ENCODE data around the gene PPFIBP1.

The PPFIBP1 gene

DNA sequence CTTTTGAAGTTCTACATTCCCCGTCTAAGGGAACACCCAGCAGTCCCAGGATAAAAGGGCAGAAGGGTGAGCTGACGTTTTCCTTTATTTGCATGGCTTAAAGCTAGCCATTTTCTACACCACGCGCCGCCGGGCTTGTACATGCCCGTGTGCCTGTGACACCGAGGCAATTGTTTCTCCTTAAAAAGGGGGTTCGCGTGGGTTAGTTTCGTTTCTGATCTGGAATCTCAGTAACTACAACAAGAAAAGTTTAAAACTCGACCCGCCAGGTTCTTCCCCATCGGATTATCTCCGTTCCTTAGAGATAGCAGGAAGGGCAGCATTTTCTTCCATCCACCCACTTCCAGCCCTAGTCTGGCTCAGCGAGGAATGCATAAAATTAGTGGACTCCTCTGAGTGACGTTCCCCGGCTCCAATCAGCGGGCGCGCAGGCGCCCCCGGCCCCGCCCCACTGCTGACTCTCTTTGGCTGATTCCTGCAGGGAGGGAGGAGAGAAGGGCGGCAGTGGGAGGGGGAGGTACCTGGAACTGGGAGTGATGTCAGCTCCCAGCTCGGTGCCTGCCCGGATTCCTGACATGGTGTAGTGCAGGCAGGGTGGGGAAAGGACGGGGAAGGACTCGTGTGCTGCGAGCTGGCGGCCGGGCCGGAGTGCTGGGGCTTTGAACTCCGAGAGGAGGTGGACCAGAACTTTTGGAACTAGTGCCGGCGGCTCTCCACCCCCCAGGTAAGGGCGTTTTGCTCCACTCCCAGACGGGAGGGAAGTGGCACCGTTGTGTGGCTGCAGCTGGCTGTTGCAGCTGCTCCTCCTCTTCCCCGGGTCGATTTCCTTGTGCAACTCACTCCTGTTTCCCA lies at the start of gene PPFIBP1:
Gene PPFIBP1 (plus strand): TSS at position 565 of the 852 bp plus-strand sequence. CDS start 109,191 bp downstream, outside the sequence.
- DNase-seq (ENCODE audit: low read depth): peak; percentile 96

DNA sequence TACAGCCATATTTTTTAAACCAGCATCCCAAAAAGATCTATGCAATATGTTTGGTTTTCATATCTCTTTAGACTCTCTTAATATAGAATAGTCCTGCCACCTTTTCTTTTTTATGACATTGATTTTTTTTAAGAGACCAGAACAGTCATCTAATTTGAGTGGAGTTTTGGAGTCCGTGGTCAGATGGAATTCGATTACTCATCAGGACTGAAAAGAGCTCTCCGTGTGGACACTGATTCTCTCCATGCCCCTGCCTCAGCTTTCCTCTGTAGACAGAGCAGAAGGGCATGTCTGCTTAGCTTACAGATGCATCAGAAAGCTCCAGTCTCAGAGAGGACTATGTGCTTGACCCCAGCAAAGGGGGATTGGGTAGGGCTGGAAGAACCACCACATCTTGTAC lies 49.7 kb upstream of the PPFIBP1 start:
- DNase-seq (ENCODE audit: low read depth): no peak

DNA sequence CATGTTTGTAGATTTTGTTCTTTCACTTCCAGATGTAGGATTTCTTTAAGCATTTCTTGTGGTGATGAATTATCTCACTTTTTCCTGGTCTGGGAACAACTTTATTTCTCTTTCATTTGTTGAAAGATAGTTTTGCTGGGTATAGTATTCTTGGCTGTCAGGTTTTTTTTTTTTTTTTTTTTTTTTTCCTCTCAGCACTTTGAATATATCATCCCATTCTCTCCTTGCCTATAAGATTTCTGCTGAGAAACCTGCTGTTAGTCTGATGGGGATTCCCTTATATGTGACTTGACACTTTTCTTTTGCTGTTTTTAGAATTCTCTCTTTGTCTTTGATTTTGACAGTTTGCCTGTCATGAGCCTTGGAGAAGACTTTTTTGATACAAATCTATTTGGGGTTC lies 47.0 kb upstream of the PPFIBP1 start:
- no peak for DNase-seq (ENCODE audit: low read depth)

GRCh38 chr12:27478949-27479348 lies 45.1 kb upstream of the PPFIBP1 start:
- no peak for DNase-seq (ENCODE audit: low read depth)

DNA sequence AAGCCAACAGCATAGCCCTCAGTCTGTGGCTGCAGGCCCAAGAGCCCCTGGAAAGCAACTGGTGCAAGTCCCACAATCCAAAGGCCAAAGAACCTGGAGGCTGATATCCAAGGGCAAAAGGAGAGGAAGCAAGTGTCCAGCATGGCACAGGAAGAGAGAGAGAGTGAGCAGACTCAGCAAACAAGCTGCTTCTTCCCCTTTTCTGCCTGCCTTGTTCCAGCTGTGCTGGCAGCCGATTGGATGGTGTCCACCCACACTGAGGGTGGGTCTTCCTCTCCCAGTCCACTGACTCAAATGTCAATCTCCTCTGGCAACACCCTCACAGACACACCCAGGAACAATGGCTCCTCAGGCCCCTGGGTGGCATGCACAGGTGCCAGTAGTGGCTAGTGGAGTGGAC lies 44.0 kb upstream of the PPFIBP1 start:
- no peak for DNase-seq (ENCODE audit: low read depth)

DNA sequence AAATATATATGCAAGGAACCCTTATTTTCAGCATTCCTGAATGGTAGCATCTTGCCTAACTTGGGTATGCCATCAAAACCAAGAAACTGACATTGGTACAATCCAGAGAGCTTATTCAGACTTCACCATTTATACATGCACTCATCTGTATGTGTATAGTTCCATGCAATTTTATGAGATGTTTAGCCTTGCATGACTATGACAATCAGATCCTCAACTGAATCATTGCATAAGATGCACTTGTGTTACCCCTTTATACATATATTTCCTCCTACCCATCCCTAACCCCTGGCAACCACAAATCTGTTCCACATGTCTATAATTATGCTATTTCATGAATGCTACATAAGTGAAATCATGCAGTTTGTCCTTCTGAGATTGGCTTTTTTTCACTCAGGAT lies 37.0 kb upstream of the PPFIBP1 start:
- DNase-seq (ENCODE audit: low read depth): no peak

- no peak for DNase-seq (ENCODE audit: low read depth)
Observed at GRCh38 chr12:27488479-27488878, 35.5 kb upstream of the PPFIBP1 start.

- no peak for DNase-seq (ENCODE audit: low read depth)
Observed at GRCh38 chr12:27491226-27491625, 32.8 kb upstream of the PPFIBP1 start.

- no peak for DNase-seq (ENCODE audit: low read depth)
Observed at GRCh38 chr12:27493260-27493940, 30.6 kb upstream of the PPFIBP1 start.

DNA sequence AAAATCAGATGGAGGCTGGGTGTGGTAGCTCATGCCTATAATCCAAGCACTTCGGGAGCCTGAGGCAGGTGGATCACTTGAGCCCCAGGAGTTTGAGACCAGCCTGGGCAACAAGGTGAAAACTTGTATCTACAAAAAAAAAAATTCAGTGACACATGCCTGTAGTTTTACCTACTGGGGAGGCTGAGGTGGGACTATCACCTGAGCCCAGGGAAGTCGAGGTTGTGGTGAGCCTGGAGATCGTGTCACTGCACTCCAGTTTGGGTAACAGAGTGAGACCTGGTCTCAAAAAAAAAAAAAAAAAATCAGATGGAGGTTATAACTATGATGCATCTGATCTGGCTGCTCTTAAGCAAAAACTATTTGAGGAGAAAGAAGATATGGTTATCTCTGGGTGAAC lies 26.6 kb upstream of the PPFIBP1 start:
- DNase-seq (ENCODE audit: low read depth): no peak

DNA sequence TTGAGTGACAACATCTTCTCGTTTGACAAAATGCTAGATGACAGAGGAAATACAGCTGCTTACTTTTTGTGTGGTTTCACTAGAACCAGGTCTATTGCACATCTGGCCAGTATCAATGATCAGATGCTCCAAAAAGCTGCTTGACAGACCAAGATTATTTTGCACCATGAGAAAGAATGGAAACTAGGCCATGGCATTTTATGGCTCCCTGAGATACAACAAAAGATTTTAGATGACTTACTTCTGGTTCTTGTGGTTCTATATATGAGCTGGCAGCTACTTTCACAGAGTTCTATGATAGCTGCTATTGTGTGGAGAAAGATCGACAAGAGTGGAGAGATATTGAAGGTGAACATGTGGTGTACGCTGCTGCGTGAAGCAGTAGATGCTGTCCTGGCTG lies 25.9 kb upstream of the PPFIBP1 start:
- DNase-seq (ENCODE audit: low read depth): no peak

DNA sequence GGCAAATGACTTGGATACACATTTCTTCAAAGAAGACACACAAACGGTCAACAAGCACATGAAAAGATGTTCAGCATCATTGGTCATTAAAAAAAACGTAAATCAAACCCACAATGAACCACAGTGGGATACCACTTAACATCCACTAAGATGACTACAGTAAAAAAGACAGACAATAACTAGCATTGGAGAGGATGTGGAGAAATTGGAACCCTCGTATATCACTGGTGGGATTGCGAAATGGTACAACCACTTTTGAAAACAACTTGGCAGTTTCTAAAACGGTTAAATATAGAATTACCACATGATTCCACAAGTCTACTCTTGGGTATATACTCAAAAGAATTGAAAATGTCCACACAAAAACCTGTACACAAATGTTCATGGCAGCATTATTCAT lies 25.2 kb upstream of the PPFIBP1 start:
- no peak for DNase-seq (ENCODE audit: low read depth)

DNA sequence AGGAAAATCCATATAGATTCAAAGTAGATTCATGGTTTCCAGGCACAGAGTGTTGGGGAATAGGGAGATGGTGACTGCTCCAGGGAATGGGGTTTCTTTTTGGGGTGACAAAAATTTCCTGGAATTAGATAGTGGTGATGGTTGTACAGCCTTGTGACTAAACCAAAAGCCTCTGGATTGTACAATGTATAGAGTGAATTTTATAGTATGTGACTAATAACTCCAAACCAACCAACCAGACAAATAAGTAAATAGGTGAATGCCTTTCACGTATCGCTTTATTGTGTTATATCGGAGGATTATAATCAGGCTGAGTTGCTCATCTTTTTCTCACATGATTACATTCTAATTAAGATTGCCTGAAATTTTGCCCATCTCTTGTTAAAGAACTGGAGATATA lies 24.6 kb upstream of the PPFIBP1 start:
- no peak for DNase-seq (ENCODE audit: low read depth)

GRCh38 chr12:27500546-27500945 lies 23.5 kb upstream of the PPFIBP1 start:
- DNase-seq (ENCODE audit: low read depth): no peak

DNA sequence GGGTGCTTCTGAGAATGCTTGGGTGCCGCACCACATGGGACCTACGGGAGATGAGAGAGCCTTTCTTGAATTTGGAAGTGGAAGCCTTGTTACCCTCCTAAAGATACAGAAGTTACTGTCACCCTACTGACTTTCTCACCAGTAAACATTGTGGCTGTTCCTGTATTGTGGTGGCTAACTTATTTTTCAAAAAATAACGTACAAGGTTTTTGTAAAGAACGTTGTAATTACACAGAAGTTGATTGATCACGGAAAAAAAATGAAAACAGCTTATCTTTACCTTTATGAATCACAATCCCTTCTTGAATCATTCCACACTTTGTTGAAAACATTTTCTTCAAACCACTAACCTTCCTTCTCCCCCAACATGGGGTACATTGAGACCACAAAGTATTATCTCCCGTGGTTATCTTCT lies 22.0 kb upstream of the PPFIBP1 start:
- no peak for DNase-seq (ENCODE audit: low read depth)

DNA sequence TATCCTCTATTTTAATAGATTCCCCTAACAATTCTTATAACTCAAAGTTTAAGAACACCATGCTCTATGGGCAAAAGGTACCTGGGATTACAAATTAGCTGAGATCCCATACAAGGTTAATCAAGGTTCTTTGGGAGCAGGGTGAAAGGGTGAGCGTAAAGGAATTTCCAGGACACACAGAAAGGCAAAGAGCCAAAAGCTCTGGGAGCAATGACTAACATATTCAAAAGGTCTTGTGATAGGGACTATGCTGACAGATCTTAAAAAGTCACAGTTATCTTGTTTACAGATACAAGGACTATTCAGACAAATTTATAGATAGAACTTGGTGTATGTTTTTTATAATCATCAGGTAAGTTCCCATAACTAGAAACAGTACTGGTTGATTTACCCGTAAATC lies 19.5 kb upstream of the PPFIBP1 start:
- no peak for DNase-seq (ENCODE audit: low read depth)

- no peak for DNase-seq (ENCODE audit: low read depth)
Observed at GRCh38 chr12:27505109-27505508, 18.9 kb upstream of the PPFIBP1 start.

DNA sequence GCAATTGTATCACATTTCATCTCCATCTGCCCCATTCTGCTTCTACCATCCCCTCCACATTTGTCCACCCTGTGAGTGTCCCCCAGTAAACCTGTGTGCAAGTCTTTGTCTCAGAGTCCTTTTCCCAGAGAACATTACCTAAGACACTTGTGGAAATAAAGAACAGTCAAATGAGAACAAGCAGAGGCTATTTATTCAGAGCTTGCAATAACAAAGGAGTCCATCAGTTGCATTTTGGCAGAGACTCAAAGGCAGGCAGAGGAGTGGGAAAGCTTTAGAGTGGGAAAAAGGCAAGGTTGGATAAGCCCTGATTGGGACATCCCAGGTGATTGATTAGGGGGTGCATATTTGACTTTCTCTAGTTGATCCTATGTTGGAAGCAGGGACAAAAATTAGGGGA lies 18.2 kb upstream of the PPFIBP1 start:
- no peak for DNase-seq (ENCODE audit: low read depth)

GRCh38 chr12:27506645-27507189 lies 17.3 kb upstream of the PPFIBP1 start:
- no peak for DNase-seq (ENCODE audit: low read depth)

- no peak for DNase-seq (ENCODE audit: low read depth)
Observed at GRCh38 chr12:27508736-27509431, 15.1 kb upstream of the PPFIBP1 start.

GRCh38 chr12:27511031-27511722 lies 12.8 kb upstream of the PPFIBP1 start:
- DNase-seq (ENCODE audit: low read depth): no peak

DNA sequence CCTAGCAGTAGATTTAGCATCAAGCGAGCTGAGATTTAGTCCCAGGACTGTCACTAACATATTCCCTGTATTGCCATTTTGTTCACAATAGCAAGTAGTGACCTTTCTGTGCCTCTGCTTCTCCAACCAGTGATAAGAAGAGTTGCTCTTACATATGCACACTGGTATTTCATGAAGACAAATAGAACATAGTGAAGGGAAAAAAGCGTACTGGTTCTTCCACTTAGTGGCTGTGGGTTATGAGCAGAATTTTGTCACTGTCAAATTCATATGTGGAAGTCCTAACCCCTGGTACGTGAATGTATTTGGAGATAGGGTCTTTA lies 12.3 kb upstream of the PPFIBP1 start:
- DNase-seq (ENCODE audit: low read depth): no peak
